D341Med (cell line): ENCODE results near the gene SORCS1.

Experiments
- DNase-seq: peaks from one replicate; pipeline ENCODE4 v3.0.0; 2012; ENCODE audit warnings: low spot score

The SORCS1 gene

GRCh38 chr10:106815427-106816043, 349.0 kb downstream of the SORCS1 start:
- DNase-seq = no peak

GRCh38 chr10:106804992-106805582, 359.4 kb downstream of the SORCS1 start:
- DNase-seq = no peak

DNA sequence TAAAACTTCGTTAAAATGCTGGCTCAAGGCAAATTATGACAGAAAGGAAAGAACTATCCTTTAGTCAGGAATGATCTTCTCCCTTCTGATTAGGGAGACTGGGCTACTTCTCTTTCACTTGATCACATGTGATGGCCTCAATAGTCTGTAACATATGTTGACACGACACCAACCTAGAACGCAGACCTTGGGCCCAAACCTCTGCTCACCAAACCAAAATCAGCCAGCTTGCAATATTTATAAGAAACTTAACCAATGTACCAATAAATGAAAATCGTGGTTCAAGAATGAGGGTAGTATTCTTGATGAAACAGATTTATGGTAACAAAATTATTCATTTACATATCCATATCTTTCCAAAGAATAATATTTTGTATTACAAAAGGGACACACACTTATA, 361.6 kb downstream of the SORCS1 start:
- no peak for DNase-seq

DNA sequence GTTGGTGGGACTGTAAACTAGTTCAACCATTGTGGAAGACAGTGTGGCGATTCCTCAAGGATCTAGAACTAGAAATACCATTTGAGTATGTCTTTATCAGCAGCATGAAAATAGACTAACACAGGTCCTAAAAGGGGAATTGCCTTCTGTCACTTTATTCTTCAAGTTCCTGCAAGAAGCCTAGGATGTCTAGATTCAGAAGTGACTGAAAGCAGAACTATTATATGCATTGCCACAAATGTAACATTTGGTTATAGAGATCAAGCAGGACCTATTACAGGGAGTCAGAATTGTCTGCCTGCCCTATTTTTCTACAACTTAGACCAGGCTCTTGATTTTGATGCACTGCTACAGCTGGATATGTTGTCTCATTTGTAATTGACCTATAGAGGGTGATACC, 364.7 kb downstream of the SORCS1 start:
- DNase-seq = no peak

- no peak for DNase-seq
Measured at GRCh38 chr10:106795619-106796018, 368.9 kb downstream of the SORCS1 start.

GRCh38 chr10:106793617-106794016, 370.9 kb downstream of the SORCS1 start:
- no peak for DNase-seq

- no peak for DNase-seq
Measured at GRCh38 chr10:106789623-106790022, 374.9 kb downstream of the SORCS1 start.

- no peak for DNase-seq
Measured at GRCh38 chr10:106788982-106789381, 375.5 kb downstream of the SORCS1 start.

DNA sequence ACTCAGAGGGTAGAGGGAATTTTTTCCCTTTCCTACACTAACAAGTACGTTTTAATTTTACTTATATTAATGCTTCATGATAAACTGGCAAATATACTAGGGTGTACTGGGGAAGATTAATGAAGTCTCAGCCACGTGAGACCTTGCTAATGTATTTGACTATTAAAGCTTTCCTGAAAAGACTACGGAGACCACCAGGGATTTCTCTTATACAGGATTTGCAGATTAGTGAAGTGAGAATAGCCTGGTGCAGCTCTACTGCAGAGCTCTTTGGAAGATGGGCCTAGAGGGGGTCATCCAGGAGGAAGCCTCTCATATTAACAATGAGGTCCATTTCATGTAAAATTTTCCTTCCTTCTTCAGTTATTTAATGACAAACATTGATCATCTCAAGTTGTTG, 379.0 kb downstream of the SORCS1 start:
- DNase-seq = no peak

DNA sequence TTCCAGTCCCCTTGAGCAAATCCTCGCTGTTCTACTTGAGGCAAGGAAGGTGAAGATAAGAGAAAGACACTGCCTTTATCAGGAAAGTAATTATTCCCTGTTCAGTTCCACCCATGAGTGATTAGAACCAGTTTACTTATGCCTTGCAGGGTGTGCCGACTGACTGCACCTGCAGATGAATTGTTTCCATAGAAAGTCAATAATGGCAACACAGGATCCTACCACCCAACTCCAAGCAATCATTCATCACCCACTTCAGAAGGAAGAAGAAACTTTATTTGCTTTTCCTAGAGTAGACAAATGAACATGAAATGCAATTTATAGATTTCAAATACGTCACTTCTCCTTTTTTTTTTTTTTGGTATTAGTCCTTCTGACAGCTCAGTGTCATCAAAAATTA, 383.9 kb downstream of the SORCS1 start:
- DNase-seq = no peak

DNA sequence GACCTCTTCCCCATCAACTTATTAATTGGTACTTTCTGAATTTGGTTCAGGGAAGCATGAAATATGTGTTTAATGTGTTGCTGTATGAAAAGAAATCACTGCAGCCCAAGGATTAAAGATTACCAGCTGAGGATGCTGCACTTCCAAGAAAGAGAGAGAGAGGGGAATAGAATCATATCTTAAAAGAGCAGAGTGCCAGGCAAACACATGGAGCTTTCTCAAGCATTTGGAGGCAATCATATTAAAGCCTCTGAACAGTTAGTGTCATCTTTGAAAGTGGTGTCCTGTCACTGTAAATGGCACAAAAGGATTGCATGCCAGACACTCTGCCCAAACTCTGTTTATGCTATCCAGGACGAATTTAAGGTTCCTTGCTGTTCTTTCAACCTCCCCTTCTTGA, 386.7 kb downstream of the SORCS1 start:
- DNase-seq = no peak

DNA sequence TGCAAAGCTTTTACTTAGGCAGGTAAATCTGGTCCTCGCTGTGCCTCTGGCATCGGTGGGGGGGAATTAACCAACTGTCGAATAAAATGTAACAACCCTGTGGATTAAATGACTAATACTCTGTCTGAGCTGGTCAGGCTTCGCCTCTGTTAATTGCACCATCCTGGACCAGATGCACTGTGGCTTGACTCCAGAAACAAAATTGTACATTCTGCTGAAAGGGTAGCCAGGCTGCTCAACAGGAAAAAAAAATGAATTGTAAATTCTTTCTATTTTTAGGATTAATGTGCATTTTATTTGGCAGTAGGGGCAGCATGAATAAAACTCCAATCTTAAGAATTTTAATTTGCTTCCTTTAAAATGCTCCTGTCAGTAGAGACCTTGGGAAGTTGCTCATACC, 389.4 kb downstream of the SORCS1 start:
- no peak for DNase-seq

GRCh38 chr10:106772957-106773356, 391.5 kb downstream of the SORCS1 start:
- DNase-seq = no peak

DNA sequence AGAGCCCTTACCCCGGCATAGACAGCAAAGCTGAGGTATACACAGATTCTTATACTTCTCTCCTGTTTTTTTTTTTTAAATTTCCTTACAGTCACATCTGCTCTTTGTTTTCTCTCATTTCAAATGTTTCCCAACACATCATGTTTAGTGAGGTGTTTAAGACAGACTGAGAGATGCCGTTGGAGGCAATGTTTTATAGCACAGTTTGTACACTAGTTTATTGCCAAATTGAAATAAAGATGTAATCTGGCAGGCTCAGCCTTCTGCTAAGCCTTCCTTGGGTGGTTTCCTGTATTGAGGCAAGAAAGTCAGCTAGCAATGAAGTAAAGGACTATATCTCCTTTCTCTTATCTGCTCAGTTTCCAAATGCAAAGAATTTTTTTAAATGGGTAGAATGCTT, 393.4 kb downstream of the SORCS1 start:
- no peak for DNase-seq

- DNase-seq = no peak
Measured at GRCh38 chr10:106768204-106768603, 396.3 kb downstream of the SORCS1 start.

DNA sequence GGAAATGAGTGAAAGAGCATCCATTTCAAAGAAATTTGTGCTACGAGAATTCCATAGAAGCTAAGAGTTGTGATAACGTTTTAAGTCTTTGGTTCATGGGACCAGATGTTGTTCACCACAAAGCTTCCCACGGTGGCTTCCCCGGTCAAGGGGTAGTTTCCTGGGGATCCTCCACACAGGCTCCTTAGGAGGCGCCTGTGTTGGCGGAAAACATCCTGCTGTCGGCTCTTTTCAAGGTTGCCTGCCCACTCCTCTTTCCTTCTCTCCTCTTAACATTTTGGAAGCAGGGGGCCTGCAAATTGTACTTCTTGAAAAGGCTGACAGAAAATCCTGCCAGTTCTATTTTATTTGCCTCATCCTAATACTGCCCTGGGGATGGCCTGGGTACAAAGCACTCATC, 398.6 kb downstream of the SORCS1 start:
- no peak for DNase-seq

DNA sequence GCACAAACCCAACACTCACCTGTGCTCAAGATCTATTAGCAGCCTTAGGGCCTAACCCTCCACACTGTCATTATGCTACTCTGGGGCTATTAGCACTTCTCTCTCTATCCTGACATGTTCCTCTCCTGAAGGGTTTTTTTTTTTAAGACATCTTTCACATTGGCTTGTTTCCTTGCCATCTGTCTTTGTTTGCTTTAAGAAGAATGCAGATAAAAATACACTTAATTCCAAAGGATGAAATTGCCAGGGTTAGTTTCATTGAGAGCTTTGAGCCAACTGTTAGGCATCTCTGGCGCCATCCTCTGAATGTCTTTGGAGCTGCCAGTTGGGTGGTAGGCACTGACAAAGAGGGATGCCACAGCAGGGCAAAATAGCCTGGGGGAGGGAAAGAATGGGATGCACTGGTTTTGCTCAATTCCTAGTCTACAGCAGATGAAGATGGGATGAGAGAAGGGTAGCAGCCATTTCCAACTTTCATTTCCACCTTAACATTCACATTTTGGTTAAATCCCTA, 399.2 kb downstream of the SORCS1 start:
- DNase-seq = no peak

GRCh38 chr10:106764360-106764759, 400.1 kb downstream of the SORCS1 start:
- no peak for DNase-seq

DNA sequence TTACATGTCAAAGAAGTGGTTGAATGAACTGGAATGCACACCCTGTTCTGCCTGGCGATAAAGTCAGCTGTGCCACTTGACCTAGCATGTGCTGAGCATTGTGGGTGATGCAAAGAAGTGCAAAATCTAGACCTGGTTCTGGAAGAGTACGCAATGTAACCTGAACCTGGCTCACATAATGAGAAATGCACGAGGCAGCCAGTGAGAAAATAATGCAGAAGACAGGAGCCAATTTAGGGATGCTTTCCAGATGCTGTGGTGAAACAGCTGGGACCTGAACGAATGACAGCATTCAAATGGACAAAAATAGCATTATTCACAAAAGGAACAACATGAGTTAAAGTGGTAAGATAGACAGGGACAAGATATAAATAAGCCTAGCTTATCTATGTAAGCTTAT, 402.6 kb downstream of the SORCS1 start:
- no peak for DNase-seq

DNA sequence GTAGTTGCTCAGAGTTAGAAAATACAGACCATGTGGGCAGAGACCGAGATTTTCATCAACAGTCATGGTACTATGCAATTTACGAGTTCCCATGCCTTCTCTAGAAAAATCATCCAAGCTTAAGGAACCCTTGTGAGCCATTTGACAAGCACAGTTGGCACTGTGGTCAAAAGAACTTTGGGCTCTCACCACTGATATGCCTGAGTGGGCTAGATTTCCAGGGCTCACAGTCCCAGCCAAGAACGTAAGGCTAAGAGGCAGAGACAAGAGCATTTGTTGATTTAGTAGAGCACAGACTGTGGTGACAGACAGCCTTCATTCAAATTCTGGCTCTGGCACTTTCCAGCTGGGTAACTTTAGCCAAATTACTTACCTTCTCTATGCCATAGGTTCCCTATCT, 407.0 kb downstream of the SORCS1 start:
- DNase-seq = no peak

- DNase-seq = no peak
Measured at GRCh38 chr10:106751091-106751490, 413.4 kb downstream of the SORCS1 start.

DNA sequence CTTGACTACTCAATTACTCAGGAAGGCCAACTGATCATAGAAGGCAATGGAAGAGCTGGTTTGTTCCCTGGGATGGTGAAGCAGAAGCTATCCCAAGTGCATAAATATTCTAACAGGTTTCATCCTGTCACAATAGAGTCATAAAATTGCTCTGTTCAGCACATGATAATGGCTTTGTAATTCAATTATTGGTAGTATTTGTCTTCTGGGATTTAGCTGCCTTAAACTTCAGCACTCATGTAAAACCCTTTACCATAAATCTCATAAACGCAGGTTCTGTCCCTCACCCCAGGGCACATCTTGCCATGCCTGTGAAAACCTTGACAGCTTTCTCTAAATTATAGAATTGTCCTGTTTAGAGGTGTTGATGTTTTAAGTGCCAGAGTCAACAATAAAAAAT, 417.6 kb downstream of the SORCS1 start:
- DNase-seq = no peak

GRCh38 chr10:106741006-106741530, 423.4 kb downstream of the SORCS1 start:
- no peak for DNase-seq

- DNase-seq = no peak
Measured at GRCh38 chr10:106740071-106740470, 424.4 kb downstream of the SORCS1 start.
